ENCODE measurements around the gene LHPP.

GRCh38 chr10:124568339-124568738 lies 106.7 kb downstream of the LHPP start:
- no peak for TF ChIP-seq ZNF121 (tag by site-specific recombination; IDR thresholded peaks at IDR 0.05)
- no peak for TF ChIP-seq CTCF (tag by site-specific recombination; IDR thresholded peaks at IDR 0.05)
- TF ChIP-seq ZNF148 (tag by site-specific recombination; IDR thresholded peaks at IDR 0.05; ENCODE audit: borderline replicate concordance), result no peak
- no peak for TF ChIP-seq PRDM1 (tag by site-specific recombination; IDR thresholded peaks at IDR 0.05)
- no peak for TF ChIP-seq ZNF837 (tag by site-specific recombination; IDR thresholded peaks at IDR 0.05)
